ENCODE data around the gene CSN1S1. TPM values are rescaled to one million over a fixed set of nuclear protein-coding genes. Genes with fewer than 3 reads are reported as not detected.

CSN1S1 gene
- total and polyA plus RNA-seq, 2 donors (not counting 1 experiment from before 2014, with no cell fraction given) = not detected

DNA sequence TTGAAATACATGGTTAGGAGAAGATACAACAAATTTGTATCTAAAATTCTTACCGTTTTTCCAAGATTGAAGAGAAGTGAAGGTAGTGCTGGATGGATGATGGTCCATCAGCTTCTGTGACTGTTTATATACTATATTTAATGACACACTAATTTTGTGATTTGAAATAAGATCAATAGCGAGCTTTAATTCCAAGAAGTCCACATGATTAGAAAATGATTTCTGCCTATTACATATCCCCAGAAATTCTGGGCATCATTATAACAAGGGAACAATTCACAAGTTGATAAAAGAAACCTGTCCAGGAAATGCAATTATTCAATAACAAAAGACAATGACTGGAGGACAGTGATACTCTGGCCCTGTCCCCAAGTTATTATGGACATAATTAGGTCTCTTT is 34.8 kb downstream of the CSN1S1 start, which contains the start of gene CSN2:
Gene CSN2, minus strand, starts transcription at position 101 of the 400 bp plus-strand sequence. CDS start 4,733 bp downstream, outside the sequence.
- no peaks in the 10 kb centered on the region for H3K4me1 ChIP-seq (ENCODE audit: control insufficient read depth in 2 of 2, insufficient read depth in 2 of 2, low read length in 2 of 2)
- H4K20me1 ChIP-seq (ENCODE audit: control insufficient read depth, insufficient read depth, low read length, poor library complexity, severe bottlenecking) = no peaks in the 10 kb centered on the region
- no peaks in the 10 kb centered on the region for H3K9me3 Mint-ChIP-seq (ENCODE audit: insufficient read depth)
- H3K4me3 Mint-ChIP-seq = no peak within 1 kb of the TSS
- no peak for DNase-seq
- H3K36me3 ChIP-seq (replicated peaks in 1 of 2; ENCODE audit: control extremely low read depth in 1 of 2, control insufficient read depth in 1 of 2, extremely low read depth in 1 of 2, insufficient read depth in 2 of 2, low read length in 1 of 2) = no peaks in the 10 kb centered on the region
- no CpG with 5 or more reads among the region's 2 CpGs for WGBS (ENCODE audit: insufficient coverage)
- no peaks in the 10 kb centered on the region for H3K9me3 ChIP-seq (ENCODE audit: control extremely low read depth in 1 of 3, control insufficient read depth in 2 of 3, insufficient read depth in 1 of 3, low read length in 2 of 3)
- POLR2A ChIA-PET = no interaction called here
- no peaks in the 10 kb centered on the region for H3K79me2 ChIP-seq (ENCODE audit: control insufficient read depth, insufficient read depth, low read length)
- CTCF ChIA-PET = no interaction called here
- no peak for ATAC-seq (ENCODE audit: low read depth)
- no peak within 1 kb of the TSS for H3K27ac Mint-ChIP-seq
- H3K27me3 Mint-ChIP-seq = no peaks in the 10 kb centered on the region
- H3K4me2 ChIP-seq (replicated peaks; ENCODE audit: low read depth, low read length, poor library complexity, severe bottlenecking) = no peak within 1 kb of the TSS
- H3K4me1 Mint-ChIP-seq = no peaks in the 10 kb centered on the region
- H3K9ac ChIP-seq (ENCODE audit: low read length) = no peak within 1 kb of the TSS
- no peak within 1 kb of the TSS for H3K4me3 ChIP-seq (ENCODE audit: control extremely low read depth in 1 of 5, extremely low read depth in 1 of 5, insufficient read depth in 1 of 5, low read depth in 2 of 5, low read length in 4 of 5)
- intact Hi-C loops (cut with micrococcal nuclease) = no loop called here
- H3K27me3 ChIP-seq (replicated peaks in 1 of 4; ENCODE audit: control extremely low read depth in 1 of 4, control insufficient read depth in 3 of 4, insufficient read depth in 4 of 4, low read length in 3 of 4) = no peaks in the 10 kb centered on the region
- no peak for TF ChIP-seq EZH2 (IDR thresholded peaks at IDR 0.05; ENCODE audit: borderline replicate concordance, insufficient read depth, low read depth, low read length, poor library complexity, severe bottlenecking)
- TF ChIP-seq, protein P1, sequence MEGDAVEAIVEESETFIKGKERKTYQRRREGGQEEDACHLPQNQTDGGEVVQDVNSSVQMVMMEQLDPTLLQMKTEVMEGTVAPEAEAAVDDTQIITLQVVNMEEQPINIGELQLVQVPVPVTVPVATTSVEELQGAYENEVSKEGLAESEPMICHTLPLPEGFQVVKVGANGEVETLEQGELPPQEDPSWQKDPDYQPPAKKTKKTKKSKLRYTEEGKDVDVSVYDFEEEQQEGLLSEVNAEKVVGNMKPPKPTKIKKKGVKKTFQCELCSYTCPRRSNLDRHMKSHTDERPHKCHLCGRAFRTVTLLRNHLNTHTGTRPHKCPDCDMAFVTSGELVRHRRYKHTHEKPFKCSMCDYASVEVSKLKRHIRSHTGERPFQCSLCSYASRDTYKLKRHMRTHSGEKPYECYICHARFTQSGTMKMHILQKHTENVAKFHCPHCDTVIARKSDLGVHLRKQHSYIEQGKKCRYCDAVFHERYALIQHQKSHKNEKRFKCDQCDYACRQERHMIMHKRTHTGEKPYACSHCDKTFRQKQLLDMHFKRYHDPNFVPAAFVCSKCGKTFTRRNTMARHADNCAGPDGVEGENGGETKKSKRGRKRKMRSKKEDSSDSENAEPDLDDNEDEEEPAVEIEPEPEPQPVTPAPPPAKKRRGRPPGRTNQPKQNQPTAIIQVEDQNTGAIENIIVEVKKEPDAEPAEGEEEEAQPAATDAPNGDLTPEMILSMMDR (IDR thresholded peaks at IDR 0.05) = no peak
- no peak within 1 kb of the TSS for H3K27ac ChIP-seq (ENCODE audit: low read length in 2 of 2)
- H2AFZ ChIP-seq (ENCODE audit: insufficient read depth, low read depth, low read length, poor library complexity, severe bottlenecking) = no peak within 1 kb of the TSS

DNA sequence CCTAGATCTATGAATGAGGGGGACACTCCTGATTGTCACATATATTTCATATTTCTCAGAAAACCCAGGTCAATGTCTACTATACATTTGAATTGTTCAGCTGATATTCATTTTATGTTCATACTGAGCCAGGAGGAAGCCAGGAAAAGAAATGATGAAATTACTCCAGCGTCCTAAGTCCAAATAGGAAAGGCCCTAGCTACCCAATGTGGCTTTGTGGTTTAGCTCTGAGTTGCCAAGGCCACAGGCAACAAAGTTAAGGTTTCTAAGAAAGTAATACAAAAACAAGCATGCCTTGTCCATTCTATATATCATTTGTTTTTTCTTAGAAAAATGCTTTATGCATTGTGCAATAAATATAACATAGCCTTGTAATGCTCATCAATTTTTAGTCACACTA is 39.2 kb downstream of the CSN1S1 start:
- WGBS (ENCODE audit: insufficient coverage) = 17% methylated on average over 1 of the region's 1 CpG
- no peak overlapping the region for H3K4me2 ChIP-seq (replicated peaks; ENCODE audit: low read depth, low read length, poor library complexity, severe bottlenecking)
- no peak for TF ChIP-seq EZH2 (IDR thresholded peaks at IDR 0.05; ENCODE audit: borderline replicate concordance, insufficient read depth, low read depth, low read length, poor library complexity, severe bottlenecking)
- TF ChIP-seq, protein P1 (IDR thresholded peaks at IDR 0.05) = no peak
- no peaks in the 10 kb centered on the region for H3K27me3 ChIP-seq (replicated peaks in 1 of 4; ENCODE audit: control extremely low read depth in 1 of 4, control insufficient read depth in 3 of 4, insufficient read depth in 4 of 4, low read length in 3 of 4)
- Mint-ChIP-seq H3K4me3 (no peak overlapping the region), H3K4me1 (no peaks in the 10 kb centered on the region), H3K9me3 (ENCODE audit: insufficient read depth) (no peaks in the 10 kb centered on the region), H3K27me3 (no peaks in the 10 kb centered on the region), H3K27ac (no peak overlapping the region)
- intact Hi-C loops (cut with micrococcal nuclease) = no loop called here
- no peak overlapping the region for H3K9ac ChIP-seq (ENCODE audit: low read length)
- no peak overlapping the region for H2AFZ ChIP-seq (ENCODE audit: insufficient read depth, low read depth, low read length, poor library complexity, severe bottlenecking)
- no peaks in the 10 kb centered on the region for H4K20me1 ChIP-seq (ENCODE audit: control insufficient read depth, insufficient read depth, low read length, poor library complexity, severe bottlenecking)
- no peaks in the 10 kb centered on the region for H3K36me3 ChIP-seq (replicated peaks in 1 of 2; ENCODE audit: control extremely low read depth in 1 of 2, control insufficient read depth in 1 of 2, extremely low read depth in 1 of 2, insufficient read depth in 2 of 2, low read length in 1 of 2)
- ATAC-seq (ENCODE audit: low read depth) = no peak
- DNase-seq = no peak
- no peaks in the 10 kb centered on the region for H3K4me1 ChIP-seq (ENCODE audit: control insufficient read depth in 2 of 2, insufficient read depth in 2 of 2, low read length in 2 of 2)
- no peaks in the 10 kb centered on the region for H3K79me2 ChIP-seq (ENCODE audit: control insufficient read depth, insufficient read depth, low read length)
- POLR2A ChIA-PET = no interaction called here
- H3K9me3 ChIP-seq (ENCODE audit: control extremely low read depth in 1 of 3, control insufficient read depth in 2 of 3, insufficient read depth in 1 of 3, low read length in 2 of 3) = no peaks in the 10 kb centered on the region
- CTCF ChIA-PET = no interaction called here
- H3K4me3 ChIP-seq (ENCODE audit: control extremely low read depth in 1 of 5, extremely low read depth in 1 of 5, insufficient read depth in 1 of 5, low read depth in 2 of 5, low read length in 4 of 5) = no peak overlapping the region
- no peak overlapping the region for H3K27ac ChIP-seq (ENCODE audit: low read length in 2 of 2)

Measured in B cell (primary cell).